Measurements from ENCODE around the gene PAIP2B.
"Not testable (repeated sequence)": the region's sequence is repeated elsewhere in the genome, so short reads cannot be mapped to it uniquely, and the experiment has no call there.

The PAIP2B gene

GRCh38 chr2:71207601-71208000 lies 19.3 kb downstream of the PAIP2B start:
- DNase-seq (ENCODE audit: low read depth) = no peak
- no peak for TF ChIP-seq CTCF (conservative IDR thresholded peaks at IDR 0.05; ENCODE audit: control insufficient read depth, insufficient read depth, low read depth, low read length)

GRCh38 chr2:71206271-71206670 lies 20.6 kb downstream of the PAIP2B start:
- no peak for TF ChIP-seq CTCF (conservative IDR thresholded peaks at IDR 0.05; ENCODE audit: control insufficient read depth, insufficient read depth, low read depth, low read length)
- no peak overlapping the region for H3K4me3 ChIP-seq (ENCODE audit: control insufficient read depth, low read depth, low read length)
- DNase-seq (ENCODE audit: low read depth) = no peak

More at GRCh38 chr2:71207601-71208000, 19.3 kb downstream of the PAIP2B start:
- H3K4me3 ChIP-seq (ENCODE audit: control insufficient read depth, low read depth, low read length) = no peak overlapping the region

- no peak overlapping the region for H3K4me3 ChIP-seq (ENCODE audit: control insufficient read depth, low read depth, low read length)
- no peak for DNase-seq (ENCODE audit: low read depth)
- TF ChIP-seq CTCF (conservative IDR thresholded peaks at IDR 0.05; ENCODE audit: control insufficient read depth, insufficient read depth, low read depth, low read length) = no peak
These were observed 35.3 kb downstream of the PAIP2B start for GRCh38 chr2:71191570-71191943.

GRCh38 chr2:71190656-71191569 lies 36.0 kb downstream of the PAIP2B start:
- peak; percentile 25 for DNase-seq (ENCODE audit: low read depth)
- H3K4me3 ChIP-seq (ENCODE audit: control insufficient read depth, low read depth, low read length) = no peak overlapping the region
- peak; percentile 21 for TF ChIP-seq CTCF (conservative IDR thresholded peaks at IDR 0.05; ENCODE audit: control insufficient read depth, insufficient read depth, low read depth, low read length)

GRCh38 chr2:71187589-71187988 lies 39.3 kb downstream of the PAIP2B start:
- no peak for TF ChIP-seq CTCF (conservative IDR thresholded peaks at IDR 0.05; ENCODE audit: control insufficient read depth, insufficient read depth, low read depth, low read length)
- H3K4me3 ChIP-seq (ENCODE audit: control insufficient read depth, low read depth, low read length) = no peak overlapping the region
- no peak for DNase-seq (ENCODE audit: low read depth)

GRCh38 chr2:71186973-71187372 lies 39.9 kb downstream of the PAIP2B start:
- no peak for TF ChIP-seq CTCF (conservative IDR thresholded peaks at IDR 0.05; ENCODE audit: control insufficient read depth, insufficient read depth, low read depth, low read length)

GRCh38 chr2:71183306-71184115 lies 43.4 kb downstream of the PAIP2B start:
- DNase-seq (ENCODE audit: low read depth); H3K4me3 ChIP-seq (ENCODE audit: control insufficient read depth, low read depth, low read length): not testable (repeated sequence)

More at GRCh38 chr2:71186973-71187372, 39.9 kb downstream of the PAIP2B start:
- no peak for DNase-seq (ENCODE audit: low read depth)
- H3K4me3 ChIP-seq (ENCODE audit: control insufficient read depth, low read depth, low read length) = no peak overlapping the region

All from fibroblast of mammary gland (primary cell).